GM18861 (cell line): ENCODE measurements around the gene TRIM56.
"Not testable (repeated sequence)": the region's sequence is repeated elsewhere in the genome, so short reads cannot be mapped to it uniquely, and the experiment has no call there.

Experiments used
- ATAC-seq: cut with Tn5 transposase; IDR thresholded peaks from one replicate; pipeline ENCODE4 v1.9.1; 2021; ENCODE audit not compliant: unreplicated experiment

The TRIM56 gene

GRCh38 chr7:101088858-101089529 lies 3.7 kb downstream of the TRIM56 start:
- ATAC-seq, result no peak

GRCh38 chr7:101089876-101090275 lies 4.6 kb downstream of the TRIM56 start:
- ATAC-seq, result no peak

GRCh38 chr7:101092266-101092905 lies 7.1 kb downstream of the TRIM56 start:
- ATAC-seq, result not testable (repeated sequence)

GRCh38 chr7:101093906-101094305 lies 8.6 kb downstream of the TRIM56 start:
- ATAC-seq, result no peak

GRCh38 chr7:101094376-101094775 lies 9.1 kb downstream of the TRIM56 start:
- no peak for ATAC-seq

- no peak for ATAC-seq
Measured at GRCh38 chr7:101094791-101095375, 9.6 kb downstream of the TRIM56 start.

- ATAC-seq, result no peak
Measured at GRCh38 chr7:101096331-101096956, 11.2 kb downstream of the TRIM56 start.

- no peak for ATAC-seq
Measured at GRCh38 chr7:101096957-101097347, 11.7 kb downstream of the TRIM56 start.

GRCh38 chr7:101097561-101097960 lies 12.3 kb downstream of the TRIM56 start:
- ATAC-seq, result no peak

- no peak for ATAC-seq
Measured at GRCh38 chr7:101099969-101100781, 14.9 kb downstream of the TRIM56 start.

GRCh38 chr7:101100858-101101847 lies 15.9 kb downstream of the TRIM56 start:
- ATAC-seq, result no peak

- no peak for ATAC-seq
Measured at GRCh38 chr7:101102026-101102425, 16.7 kb downstream of the TRIM56 start.

- ATAC-seq, result not testable (repeated sequence)
Measured at GRCh38 chr7:101103701-101104100, 18.4 kb downstream of the TRIM56 start.

GRCh38 chr7:101104193-101104713 lies 19.0 kb downstream of the TRIM56 start:
- ATAC-seq, result no peak

- ATAC-seq, result no peak
Measured at GRCh38 chr7:101104799-101105198, 19.5 kb downstream of the TRIM56 start.

- ATAC-seq, result not testable (repeated sequence)
Measured at GRCh38 chr7:101105248-101105647, 20.0 kb downstream of the TRIM56 start.

- no peak for ATAC-seq
Measured at GRCh38 chr7:101106386-101106785, 21.1 kb downstream of the TRIM56 start.

GRCh38 chr7:101108330-101108857 lies 23.1 kb downstream of the TRIM56 start:
- no peak for ATAC-seq

- no peak for ATAC-seq
Measured at GRCh38 chr7:101108961-101109360, 23.7 kb downstream of the TRIM56 start.
